T47D (cell line): Measurements from ENCODE around the gene TGM3.

ENCODE experiments used
- DNase-seq, 2 experiments: peaks; one replicate each; pipeline versions ENCODE4 v3.0.0 to v3.0.0-alpha.2; 2011 to 2012; ENCODE audit warnings: low read depth in 1 of 2, low spot score in 1 of 2
- JUND ChIP-seq: IDR thresholded peaks from 2 replicates; pipeline ENCODE4 v1.6.1; 2012; ENCODE audit warnings: low read depth
- in situ Hi-C: cut with HindIII; loops from 2 replicates; pipeline ENCODE4 v1.10.0; 2016; ENCODE audit warnings: low sequenced_read_pairs, low pct_unique_long_range_greater_than_20kb

Gene TGM3, protein sequence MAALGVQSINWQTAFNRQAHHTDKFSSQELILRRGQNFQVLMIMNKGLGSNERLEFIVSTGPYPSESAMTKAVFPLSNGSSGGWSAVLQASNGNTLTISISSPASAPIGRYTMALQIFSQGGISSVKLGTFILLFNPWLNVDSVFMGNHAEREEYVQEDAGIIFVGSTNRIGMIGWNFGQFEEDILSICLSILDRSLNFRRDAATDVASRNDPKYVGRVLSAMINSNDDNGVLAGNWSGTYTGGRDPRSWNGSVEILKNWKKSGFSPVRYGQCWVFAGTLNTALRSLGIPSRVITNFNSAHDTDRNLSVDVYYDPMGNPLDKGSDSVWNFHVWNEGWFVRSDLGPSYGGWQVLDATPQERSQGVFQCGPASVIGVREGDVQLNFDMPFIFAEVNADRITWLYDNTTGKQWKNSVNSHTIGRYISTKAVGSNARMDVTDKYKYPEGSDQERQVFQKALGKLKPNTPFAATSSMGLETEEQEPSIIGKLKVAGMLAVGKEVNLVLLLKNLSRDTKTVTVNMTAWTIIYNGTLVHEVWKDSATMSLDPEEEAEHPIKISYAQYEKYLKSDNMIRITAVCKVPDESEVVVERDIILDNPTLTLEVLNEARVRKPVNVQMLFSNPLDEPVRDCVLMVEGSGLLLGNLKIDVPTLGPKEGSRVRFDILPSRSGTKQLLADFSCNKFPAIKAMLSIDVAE

DNA sequence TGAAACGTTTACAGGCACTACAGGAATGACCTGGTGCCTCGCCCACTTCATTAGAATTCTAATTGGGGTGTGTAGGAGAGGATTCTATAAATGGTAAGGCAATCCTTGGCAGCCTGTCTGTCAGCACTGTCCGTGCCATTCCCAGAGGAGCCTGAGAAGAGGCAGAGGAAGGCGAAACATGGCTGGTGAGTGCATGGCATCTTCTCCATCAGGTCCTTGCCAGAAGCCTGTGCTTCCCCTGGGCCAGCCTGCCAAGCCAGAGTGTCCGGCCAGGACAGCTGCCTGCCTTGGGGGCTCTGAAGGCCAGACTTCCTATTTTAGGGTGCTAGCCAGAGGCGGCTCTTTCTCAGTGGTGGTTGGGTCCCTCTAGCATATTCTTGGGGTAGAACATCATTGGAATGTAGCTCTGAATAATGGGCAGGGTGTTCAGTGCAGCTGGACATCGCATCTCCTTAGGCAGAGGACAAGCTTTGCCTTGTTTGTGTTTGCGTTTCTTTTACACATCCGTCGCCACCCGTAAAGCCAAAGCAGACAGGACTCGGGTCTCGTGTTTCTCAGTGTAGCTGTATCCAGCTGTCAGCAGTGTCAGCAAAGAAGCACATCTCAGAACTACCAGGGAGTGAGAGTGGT, at the start of gene TGM3:
TSS of gene TGM3 (plus strand) at position 116 of the 630 bp plus-strand sequence. CDS start at position 179, 63 bp downstream.
- no peak for DNase-seq
- TF ChIP-seq JUND, result no peak
- in situ Hi-C loops, result no loop called here

GRCh38 chr20:2246069-2246491, 49.7 kb upstream of the TGM3 start:
- in situ Hi-C loops, result no loop called here
- TF ChIP-seq JUND, result no peak
- no peak for DNase-seq

DNA sequence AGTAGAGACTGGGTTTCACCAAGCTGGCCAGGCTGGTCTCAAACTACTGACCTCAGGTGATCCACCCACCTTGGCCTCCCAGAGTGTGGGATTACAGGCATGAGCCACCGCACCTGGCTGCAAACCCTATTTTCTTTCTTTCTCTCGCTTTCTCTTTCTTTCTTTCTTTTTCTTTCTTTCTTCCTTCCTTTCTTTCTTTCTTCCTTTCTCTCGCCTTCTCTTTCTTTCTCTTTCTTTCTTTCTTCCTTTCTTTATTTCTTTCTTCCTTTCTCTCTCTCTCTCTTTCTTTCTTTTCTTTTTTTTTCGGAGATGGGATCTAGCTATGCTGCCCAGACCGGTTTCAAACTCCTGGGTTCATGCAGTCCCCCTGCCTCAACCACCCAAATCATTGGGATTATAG, 47.0 kb upstream of the TGM3 start:
- in situ Hi-C loops, result no loop called here

GRCh38 chr20:2249935-2250334, 45.9 kb upstream of the TGM3 start:
- DNase-seq, result no peak
- in situ Hi-C loops, result no loop called here
- TF ChIP-seq JUND, result no peak

More for the DNA sequence above, 47.0 kb upstream of the TGM3 start:
- TF ChIP-seq JUND, result no peak
- no peak for DNase-seq

DNA sequence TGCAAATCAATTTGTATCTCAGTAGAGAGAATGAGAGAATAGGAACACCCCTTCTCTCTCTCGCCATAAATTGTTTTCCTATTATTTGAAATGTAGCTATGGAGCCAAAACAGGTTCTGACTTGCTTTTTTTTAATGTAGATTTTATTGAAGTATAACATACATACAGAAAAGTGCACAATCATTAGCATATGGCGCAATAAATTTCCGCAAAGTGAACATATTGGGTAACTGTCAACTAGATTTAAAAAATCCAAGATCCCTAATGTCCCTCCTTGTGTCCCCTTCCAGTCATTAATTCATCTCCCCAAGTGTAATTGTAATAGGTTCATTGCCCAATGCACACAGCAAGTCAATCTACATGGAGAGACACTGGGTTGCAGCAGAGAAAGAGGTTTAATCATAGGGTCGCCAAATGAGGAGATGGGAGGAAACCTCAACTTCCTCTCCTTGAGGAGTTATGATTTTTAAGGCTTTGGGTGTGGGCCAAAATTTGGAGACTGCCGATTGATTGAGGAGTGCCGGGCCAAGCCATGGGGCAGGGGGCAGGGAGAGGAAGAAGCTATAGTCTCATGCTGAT, 43.3 kb upstream of the TGM3 start:
- in situ Hi-C loops, result no loop called here
- no peak for TF ChIP-seq JUND
- no peak for DNase-seq

DNA sequence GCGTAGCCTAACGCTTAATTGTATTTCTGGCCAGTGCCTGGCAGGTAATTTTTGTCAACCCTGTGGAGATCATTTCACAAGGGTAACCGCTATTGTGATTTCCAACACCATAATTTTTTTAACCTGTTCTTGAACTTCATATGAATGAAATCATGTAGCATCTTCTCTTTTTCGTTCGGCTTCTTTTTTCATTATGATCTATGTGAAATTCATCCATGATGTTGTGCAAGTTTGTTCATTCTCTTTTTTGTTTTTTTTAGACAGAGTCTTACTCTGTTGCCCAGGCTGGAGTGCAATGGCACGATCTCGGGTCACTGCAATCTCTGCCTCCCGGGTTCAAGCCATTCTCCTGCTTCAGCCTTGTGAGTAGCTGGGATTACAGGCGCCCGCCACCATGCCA, 42.5 kb upstream of the TGM3 start:
- in situ Hi-C loops, result no loop called here
- no peak for TF ChIP-seq JUND
- no peak for DNase-seq

DNA sequence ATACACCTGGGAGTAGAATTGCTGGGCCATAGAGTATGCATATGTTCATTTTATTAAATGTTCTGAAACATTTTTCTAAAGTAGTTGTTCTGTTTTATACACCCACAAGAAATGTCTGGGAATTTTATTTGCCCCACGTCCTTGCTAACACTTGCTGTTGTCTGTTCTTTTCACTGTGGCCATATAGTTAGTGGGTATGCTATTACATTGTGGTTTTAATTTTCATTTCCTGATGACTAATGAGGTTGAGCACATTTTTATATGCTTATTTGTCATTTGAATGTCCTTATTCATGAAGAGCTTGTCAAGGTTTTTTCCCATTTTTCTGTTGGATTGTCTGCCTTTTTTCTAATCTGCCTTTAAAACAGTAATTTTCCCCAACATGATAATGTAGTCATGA, 41.5 kb upstream of the TGM3 start:
- DNase-seq, result no peak
- in situ Hi-C loops, result no loop called here
- no peak for TF ChIP-seq JUND

DNA sequence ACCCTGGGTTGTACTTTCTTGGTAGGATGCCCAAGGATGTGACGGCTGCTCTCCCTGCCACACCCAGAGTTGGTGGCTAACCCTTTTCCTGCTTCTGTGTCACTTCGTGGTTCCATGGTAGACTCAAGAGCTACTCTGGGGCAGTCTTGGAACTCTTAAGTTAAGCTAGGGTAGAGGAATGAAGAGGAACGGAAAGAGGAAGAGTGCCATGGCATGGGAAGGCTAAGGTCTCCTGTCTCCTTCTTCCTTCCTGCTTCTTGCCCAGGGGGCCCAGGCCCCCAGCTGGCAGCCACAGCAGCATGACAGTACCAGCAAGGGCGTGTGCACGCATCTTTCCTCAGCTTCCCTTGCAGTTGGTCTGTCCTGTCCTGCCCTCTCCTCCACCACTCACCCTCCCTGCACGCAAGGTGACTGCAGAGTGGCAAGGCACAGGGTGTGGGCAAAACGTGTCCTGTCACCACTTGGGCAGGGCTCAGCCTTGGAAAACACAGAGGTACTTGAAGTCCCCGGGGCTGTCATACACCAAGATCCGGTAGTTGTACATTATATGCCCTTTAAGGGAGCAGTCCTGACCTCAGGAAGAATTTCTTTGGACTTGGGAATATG, 39.8 kb upstream of the TGM3 start:
- no peak for TF ChIP-seq JUND
- no peak for DNase-seq
- in situ Hi-C loops, result no loop called here

DNA sequence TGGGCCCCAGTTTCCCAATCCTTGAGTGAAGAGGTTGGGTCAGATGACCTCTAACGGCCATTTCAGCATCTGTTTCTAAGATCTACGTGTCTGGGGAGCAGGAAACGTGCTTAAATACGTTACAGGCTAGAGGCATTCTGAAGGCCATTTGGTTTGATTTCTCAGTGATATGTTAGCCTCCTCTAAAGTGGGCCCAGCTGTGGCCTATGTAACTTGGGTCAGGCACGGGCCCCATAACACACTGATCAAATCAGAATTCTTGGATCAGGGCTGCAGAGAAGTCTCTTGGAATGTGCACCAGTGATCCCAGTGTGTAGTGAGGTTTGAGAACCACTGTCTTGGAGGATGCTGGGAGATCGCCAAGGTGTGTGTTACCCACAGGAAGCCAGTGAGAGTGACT, 36.1 kb upstream of the TGM3 start:
- no peak for DNase-seq
- TF ChIP-seq JUND, result no peak
- in situ Hi-C loops, result no loop called here

- TF ChIP-seq JUND, result no peak
- DNase-seq, result no peak
- in situ Hi-C loops, result no loop called here
These were observed 35.6 kb upstream of the TGM3 start for GRCh38 chr20:2260250-2260649.

DNA sequence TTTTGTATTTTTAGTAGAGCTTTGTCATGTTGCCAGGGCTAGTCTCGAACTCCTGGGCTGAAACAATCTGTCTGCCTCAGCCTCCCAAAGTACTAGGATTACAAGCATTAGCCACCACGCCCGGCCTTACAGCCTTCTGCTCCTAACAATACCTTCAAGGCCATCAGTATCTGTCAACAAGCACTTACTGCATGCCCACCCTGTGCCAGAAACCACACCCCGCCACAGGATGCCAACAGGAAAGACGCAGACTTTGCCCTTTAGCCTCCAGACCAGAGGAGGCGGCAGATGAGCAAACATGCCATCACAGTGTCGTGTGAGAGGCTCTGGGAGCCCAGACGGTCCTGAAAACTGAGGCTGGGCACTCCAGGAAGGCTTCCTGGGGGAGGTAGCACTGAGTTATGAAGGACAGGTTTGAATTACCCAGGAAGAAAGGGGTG, 34.7 kb upstream of the TGM3 start:
- TF ChIP-seq JUND, result no peak
- in situ Hi-C loops, result no loop called here
- DNase-seq, result no peak

GRCh38 chr20:2261629-2262028, 34.2 kb upstream of the TGM3 start:
- TF ChIP-seq JUND, result no peak
- in situ Hi-C loops, result no loop called here
- DNase-seq, result no peak
